Activated CD4-positive, alpha-beta T cell treated with anti-CD3 and anti-CD28 coated beads for 48 hours (primary cell): ENCODE results near the gene NOBOX.
"Not testable (repeated sequence)": the region's sequence is repeated elsewhere in the genome, so short reads cannot be mapped to it uniquely, and the experiment has no call there.

Experiments
- DNase-seq: peaks from one replicate; pipeline ENCODE4 v3.0.0-alpha.2; 2020

The NOBOX gene

DNA sequence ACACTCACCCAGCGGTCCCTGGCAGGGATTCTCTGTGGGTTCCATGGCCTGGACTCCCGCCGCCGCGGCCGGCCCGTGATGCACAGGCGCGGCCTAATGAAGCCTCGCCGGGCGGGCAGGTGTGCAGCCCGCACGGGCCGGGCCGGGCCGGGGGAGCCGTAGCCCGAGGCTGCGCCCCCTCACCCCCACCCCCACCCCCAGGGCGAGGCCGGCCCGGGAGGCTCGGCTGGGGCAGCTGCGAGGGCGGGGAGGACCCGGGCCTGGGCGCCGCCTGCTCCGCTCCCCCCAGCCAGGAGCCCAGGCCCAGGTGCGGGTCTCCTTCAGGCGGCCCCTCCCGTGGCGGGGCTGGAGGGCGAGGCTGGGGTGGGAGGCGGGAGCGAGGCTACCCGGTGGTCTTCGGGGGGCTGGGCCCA lies at the start of gene NOBOX:
Gene NOBOX, minus strand, starts transcription at position 45 of the 413 bp plus-strand sequence.
- no peak for DNase-seq

DNA sequence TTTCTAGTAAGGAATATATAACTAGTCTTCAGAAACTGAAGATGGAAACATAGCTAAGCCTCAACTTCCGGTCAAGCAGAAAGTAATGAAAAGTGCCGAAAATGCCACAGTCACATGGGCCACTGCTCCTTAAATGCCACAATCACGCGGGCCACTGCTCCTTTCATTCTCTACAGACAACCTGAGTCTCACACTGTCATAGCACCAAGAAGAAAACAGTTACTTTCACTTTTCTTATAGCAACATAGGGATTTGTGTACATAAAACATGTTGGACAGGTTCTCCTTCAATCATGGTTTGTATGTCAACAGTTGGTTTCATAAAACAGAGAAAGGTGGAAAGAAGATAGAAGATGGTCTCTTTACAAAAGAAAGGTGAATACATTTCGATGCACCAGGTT lies 48.6 kb upstream of the NOBOX start:
- no peak for DNase-seq

DNA sequence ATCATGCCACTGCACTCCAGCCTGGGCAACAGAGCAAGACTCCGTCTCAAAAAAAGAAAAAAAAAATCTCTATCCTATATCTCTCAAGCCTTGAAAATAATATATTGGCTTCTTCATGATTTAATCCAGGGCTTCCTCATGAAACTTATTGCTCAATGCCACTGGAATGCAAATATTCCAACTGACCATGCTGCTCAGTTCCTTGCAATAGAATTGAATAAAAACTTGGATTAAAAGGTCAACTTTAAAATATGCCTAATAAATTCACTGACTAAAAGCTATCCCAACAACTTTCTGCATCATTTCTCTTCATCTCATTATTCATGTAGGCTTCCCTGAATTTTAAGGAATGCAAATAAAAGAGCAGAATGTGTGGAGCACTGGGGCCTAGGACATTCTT lies 42.1 kb upstream of the NOBOX start:
- no peak for DNase-seq

DNA sequence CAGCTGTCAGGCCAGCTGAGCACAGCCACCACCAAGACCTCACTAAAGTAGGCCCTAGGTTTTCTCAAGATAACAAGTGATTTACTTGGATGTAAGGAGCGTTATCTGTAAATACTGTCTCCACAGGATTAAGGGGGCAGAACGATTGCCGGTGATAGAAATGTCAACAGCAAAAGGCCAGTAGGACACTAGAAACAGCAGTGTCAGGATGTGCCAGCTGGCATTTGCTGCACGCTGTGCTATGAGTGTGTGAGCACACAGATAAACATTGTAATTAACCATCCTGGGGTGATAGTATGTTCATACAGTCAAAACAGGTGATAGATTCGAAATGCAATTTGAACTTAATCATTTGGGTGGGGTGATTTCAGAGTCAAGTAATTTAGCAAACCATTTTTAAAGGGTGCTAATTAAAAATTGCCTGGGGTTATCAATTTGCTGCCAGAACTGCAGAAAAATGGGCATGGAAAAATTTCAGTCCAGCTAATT lies 36.3 kb upstream of the NOBOX start:
- no peak for DNase-seq

DNA sequence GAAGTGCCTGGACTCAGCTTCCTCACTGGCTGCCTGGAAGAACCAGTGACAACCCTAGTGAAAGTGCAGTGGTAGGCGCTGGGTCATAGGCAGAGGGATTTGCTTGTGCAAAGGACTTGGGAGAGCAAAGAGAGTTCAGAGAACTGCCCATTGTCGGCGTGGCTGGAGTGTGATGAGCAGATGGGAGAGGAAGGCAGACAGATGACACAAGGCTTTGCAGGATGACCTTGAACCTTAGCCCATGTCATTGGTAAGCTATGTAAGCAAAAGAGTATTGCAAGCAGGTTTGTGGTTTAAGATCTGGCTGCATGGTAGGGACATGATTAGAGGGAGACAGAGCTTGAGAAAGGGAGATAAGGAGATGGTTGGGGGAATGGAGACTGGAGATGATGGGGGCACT lies 35.3 kb upstream of the NOBOX start:
- DNase-seq = no peak

DNA sequence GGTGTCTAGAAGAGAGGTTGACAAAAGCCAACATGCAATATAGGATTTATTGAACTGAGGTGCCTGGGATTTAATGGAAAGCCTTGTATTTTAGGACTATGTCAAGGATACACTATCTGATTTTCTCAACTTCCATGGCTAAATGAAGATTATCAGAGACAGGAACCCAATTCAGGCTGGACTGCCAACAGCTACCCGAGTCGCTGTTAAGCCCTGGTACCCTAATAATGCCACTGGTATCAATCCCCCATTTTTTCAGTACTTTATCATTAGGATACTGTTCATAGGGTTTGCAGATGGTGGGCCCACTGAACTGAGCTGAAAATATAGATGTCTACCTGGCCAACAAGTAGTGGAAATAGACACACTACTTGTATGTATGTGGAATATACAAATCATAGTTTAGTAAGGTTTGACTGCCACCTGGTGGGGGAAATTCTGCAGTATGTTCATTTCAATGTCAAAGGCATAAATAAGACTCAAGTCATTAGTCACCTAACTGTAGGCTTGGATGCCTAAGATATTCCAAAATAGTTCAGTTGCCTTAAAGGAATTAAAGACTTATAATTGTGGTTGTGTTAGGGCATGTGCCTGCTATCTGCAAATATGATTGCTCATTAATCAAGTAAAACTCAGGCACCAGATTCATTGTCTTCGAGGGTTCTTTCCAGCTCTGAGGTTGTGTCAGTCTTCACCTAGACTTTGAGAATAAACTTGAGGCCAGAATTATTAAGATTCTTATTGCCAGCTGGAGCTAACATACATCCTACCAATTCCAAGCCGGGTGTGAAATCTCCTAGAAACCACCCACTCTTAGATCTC lies 34.1 kb upstream of the NOBOX start:
- peak; percentile 74 for DNase-seq

GRCh38 chr7:144436500-144436899 lies 33.0 kb upstream of the NOBOX start:
- no peak for DNase-seq

GRCh38 chr7:144428431-144428830 lies 24.9 kb upstream of the NOBOX start:
- DNase-seq = no peak

DNA sequence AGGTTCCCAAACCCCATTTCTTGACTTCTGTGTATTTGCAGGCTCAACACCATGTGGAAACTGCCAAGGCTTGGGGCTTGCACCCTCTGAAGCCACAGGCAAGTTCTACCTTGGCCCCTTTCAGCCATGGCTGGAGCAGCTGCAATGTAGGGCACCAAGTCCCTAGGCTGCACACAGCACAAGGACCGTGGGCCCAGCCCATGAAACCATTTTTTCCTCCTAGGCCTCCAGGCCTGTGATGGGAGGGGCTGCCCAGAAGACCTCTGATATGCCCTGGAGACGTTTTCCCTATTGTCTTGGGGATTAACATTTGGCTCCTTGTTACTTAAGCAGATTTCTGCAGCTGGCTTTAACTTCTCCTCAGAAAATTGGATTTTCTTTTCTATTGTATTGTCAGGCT lies 24.0 kb upstream of the NOBOX start:
- not testable (repeated sequence) for DNase-seq

GRCh38 chr7:144418931-144419330 lies 15.4 kb upstream of the NOBOX start:
- DNase-seq = not testable (repeated sequence)

DNA sequence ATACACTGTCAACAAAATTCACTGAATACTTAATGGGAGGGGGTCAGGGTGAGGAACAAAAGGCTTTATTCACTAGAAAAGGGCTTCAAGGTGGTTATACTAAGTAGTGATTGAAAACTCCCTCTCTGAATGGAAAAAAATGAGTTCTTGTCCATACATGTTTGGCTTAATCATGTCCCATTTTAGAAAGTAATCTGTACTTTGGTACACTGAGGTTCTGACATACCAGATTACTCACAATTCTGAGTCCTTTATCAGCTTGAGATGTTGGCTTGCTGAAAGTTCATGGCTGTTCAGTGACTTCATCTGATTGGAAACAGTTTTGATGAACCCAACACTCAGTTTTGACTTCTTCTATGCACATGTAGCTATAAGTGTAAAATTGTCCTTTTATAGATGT lies 12.8 kb upstream of the NOBOX start:
- DNase-seq = no peak

DNA sequence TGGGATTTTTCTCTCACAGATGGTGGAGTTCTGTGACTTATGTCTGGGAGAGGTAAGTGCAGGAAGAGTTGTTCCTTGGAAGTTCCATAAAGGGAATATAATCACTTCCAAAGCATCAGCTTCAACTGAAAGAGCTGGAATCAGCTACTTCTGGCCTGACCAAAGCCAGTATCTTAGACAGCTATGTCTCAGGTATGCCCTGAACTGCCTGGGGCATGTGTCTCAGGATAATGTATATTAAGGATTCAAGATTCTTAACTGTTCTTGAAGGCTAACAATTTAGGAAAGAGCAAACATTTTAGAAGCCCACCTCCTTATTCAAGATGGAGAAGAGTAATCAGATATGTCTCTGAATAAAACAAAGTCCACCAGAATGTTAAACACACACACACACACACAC lies 12.4 kb upstream of the NOBOX start:
- DNase-seq = no peak

GRCh38 chr7:144414815-144415214 lies 11.3 kb upstream of the NOBOX start:
- DNase-seq = no peak

DNA sequence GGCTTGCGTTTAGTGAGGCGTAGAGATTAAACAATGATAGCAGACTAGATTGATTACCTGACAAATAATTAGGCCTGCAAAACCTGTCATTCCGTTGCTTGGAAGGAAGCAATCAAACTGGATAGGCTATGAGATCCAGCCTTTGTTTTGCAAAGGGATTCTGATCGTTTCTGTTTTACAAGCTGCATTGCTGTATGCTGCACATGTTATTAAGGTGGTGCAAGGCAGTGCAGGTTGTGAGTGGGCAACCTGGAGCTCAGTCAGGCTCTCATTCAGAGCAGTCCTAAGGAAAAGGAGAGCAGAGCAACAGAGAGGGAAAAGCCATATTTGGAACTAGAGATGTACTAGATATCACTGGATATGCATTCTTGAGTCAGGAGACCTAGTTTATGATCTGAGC lies 6.9 kb upstream of the NOBOX start:
- no peak for DNase-seq

DNA sequence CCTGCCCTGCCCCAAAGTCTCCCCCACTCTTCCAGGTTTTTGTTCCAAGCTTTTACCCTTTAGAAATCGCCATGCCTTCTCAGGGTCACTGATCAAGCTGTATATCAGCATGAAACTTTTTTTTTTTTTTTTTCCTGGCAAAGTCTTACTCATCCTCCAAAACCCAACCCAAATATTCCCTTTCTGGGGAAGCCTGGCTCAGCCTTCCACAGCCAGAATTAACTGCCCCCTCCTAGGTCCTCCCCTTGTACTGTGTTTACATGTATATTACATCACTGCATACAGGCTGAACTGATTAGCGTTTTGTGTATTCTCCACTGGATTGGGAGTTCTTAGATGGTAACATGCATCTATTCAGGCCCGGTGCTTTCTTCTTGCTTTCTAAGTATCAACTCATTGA lies 4.6 kb upstream of the NOBOX start:
- DNase-seq = no peak

GRCh38 chr7:144407266-144407931 lies 3.9 kb upstream of the NOBOX start:
- DNase-seq = no peak

- no peak for DNase-seq
Measured at GRCh38 chr7:144404946-144405345, 1.5 kb upstream of the NOBOX start.

DNA sequence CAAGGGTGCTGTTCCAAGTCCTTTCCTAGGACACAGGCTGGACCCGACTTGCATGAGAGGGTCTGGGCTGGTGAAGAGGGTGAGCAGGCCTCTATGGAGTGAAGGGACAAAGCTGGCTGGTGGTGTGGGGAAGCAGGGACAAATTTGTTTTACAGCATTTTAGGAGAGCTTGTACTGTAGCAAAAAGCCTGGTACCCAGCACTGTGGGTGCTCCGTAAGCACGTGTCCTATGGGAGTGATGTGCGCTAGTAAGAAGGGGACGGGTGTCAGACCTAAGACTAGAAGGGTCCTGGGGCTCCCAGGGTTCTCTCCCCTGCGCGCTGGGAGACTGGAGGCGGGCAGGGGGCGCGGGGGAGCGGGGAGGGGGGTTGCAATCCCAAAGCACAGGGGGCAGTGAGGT lies 391 bp downstream of the NOBOX start:
- no peak for DNase-seq

- DNase-seq = no peak
Measured at GRCh38 chr7:144401490-144401889, 2.0 kb downstream of the NOBOX start.

- no peak for DNase-seq
Measured at GRCh38 chr7:144399946-144400345, 3.5 kb downstream of the NOBOX start.

DNA sequence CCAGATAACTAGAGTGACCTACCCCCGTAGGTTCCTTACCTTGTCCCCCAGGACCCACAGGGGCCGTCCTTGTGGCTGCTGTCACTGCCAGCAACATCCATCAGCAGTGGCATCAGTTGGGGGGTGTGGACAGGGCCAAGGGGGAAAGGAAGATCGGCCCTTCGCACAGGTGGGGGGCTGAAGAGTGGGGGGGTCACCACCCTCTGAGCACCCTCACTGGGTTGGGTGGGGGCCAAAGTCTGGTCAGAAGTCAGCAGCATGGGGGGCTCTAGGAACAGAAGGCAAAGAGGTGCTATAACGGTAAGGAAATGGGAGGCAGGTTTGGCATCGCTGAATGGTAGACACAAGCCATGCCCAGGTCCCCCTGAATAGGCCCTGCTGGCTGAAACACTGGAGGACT lies 4.6 kb downstream of the NOBOX start:
- no peak for DNase-seq

DNA sequence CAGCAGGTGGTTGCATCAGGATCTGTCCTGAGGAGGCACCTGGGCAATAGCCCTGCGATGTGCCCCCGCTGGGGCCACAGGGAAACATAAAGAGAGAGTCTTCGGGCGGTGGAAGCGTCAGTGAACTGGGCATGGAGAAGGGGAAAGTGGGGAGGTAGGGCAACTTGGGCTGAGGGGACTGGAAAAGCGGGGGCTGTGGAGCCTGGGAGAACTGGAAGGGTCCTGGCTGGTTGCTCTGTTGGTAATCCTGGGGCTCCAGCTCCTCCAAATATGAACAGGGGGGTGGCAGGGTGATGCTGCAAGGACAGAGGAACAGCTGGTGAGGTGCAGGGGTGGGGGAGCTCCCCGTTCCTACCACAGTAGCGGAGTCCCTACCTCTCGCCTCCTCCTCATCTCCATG lies 5.2 kb downstream of the NOBOX start:
- DNase-seq = no peak

DNA sequence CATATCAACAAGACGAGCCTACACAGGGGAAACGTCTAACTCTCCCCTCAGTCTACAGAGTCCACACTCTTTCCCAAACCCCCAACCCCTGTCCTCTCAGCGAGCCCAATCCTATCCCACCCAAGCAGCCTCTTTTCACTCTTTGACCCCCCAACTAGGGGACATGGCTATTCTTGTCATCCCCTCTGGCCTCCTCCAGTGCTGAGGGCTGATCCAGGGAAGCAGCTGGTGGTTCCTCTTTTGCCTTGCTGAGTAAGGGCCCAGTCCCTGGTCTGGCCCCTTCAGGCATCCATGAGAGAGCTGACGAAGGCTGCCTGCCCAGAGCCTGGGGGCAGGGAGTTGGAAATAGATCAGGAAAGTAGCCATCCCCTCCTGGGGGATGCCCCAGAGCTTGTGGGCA lies 6.4 kb downstream of the NOBOX start:
- DNase-seq = no peak

DNA sequence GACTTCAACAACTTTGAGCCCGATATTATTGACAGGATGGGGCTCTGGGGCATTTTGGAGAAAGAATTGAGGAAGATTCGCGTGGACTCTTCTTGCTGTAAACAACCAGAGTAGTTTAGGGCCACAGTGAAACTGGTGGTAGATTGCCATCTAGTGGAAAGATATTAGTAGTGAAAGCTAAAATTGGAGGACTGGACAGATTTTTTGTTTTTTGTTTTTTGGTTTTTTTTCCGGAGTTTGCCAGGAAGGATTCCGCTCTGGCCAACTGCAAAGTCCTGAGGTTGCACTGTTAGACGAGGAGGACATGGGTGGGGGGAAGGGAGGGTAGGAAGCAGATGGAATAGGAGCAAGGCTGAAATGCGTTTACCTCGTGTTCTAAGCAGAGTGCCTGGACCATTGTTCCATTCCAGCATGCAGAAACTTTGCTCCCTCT lies 11.7 kb downstream of the NOBOX start:
- DNase-seq = peak; percentile 10
